ENCODE results near the gene SWI5.

DNA sequence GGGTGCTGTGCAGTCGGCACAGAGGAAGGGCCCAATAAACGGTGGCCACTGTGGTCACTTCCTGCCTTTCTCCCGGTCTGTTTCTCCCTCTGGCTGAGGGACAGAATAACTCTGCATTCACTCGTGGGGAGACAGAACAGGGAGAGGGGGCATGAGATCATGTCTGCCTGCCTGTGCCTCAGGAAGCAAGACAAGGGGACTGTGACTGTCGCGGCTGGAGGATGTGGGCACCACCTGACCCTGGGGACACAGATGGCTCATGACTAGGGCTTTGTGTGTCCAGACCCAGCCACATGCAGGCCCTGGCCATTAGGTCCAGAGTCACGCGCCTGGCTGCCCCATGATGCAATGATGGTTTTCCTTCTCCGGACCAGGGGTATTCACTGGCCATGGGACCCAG lies 40.3 kb downstream of the SWI5 start:
- TF ChIP-seq POLR2A (IDR thresholded peaks at IDR 0.05), result no peak
- TF ChIP-seq, protein P1, sequence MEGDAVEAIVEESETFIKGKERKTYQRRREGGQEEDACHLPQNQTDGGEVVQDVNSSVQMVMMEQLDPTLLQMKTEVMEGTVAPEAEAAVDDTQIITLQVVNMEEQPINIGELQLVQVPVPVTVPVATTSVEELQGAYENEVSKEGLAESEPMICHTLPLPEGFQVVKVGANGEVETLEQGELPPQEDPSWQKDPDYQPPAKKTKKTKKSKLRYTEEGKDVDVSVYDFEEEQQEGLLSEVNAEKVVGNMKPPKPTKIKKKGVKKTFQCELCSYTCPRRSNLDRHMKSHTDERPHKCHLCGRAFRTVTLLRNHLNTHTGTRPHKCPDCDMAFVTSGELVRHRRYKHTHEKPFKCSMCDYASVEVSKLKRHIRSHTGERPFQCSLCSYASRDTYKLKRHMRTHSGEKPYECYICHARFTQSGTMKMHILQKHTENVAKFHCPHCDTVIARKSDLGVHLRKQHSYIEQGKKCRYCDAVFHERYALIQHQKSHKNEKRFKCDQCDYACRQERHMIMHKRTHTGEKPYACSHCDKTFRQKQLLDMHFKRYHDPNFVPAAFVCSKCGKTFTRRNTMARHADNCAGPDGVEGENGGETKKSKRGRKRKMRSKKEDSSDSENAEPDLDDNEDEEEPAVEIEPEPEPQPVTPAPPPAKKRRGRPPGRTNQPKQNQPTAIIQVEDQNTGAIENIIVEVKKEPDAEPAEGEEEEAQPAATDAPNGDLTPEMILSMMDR (IDR thresholded peaks at IDR 0.05), result no peak
- no peak for TF ChIP-seq POLR2AphosphoS5 (IDR thresholded peaks at IDR 0.05)
- no peak for TF ChIP-seq EP300 (IDR thresholded peaks at IDR 0.05)
